ENCODE data around the gene CDH23.

- TF ChIP-seq CTCF (IDR thresholded peaks at IDR 0.05), result no peak
- no peak for TF ChIP-seq POLR2A (IDR thresholded peaks at IDR 0.05)
- TF ChIP-seq EP300 (IDR thresholded peaks at IDR 0.05), result no peak
Observed at GRCh38 chr10:71726580-71727104, 329.9 kb downstream of the CDH23 start.
